OCI-LY3 (cell line): ENCODE measurements around the gene CBL.

ENCODE experiments used
- EZH2phosphoT487 ChIP-seq: fragments of 200-600 bp; shearing (Covaris generic); IDR thresholded peaks from 2 replicates; pipeline ENCODE4 v1.6.1; 2018; ENCODE audit warnings: antibody characterized with exemption, mixed run types, low read depth
- TF ChIP-seq, protein P1 (sequence below): fragments of 200-600, 300-600 bp; sonication (generic); IDR thresholded peaks from 2 replicates; pipeline ENCODE4 v1.5.1; 2014; ENCODE audit warnings: antibody characterized with exemption, low read length, low read depth

DNA sequence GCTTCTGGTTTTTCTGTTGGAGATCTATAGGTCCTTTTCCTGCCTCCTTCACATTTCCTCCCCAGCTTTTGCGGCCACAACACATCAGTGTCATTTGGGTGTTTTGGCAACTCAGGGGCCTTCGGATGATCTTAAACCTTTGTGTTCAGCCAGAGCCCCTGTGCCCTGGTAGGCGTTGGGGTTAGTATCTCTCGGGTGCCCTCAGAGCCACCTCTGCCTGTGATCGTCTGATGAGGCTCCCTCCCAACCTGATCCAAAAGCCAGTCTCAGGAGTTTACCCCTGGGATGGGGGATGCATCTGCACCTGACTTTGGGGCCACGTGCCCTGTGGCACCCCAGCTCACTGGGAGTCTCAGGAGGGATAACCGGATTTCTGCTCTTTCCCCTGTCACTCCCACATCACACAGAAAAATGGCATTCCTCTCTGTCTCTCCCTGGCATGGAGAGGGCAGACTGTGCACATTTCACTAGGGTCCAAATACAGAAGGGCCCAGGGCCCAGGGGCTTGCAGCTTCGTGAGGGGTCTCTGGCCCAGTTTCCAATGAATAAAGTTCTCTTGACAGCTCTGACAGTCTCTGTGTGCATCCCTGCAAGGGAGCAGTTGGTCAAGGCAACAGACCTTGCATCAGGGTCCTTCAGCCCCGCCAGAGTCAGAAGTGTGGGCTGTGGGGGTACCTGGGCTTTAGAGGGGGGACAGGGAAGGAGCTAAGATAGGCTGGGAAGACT lies 130.8 kb downstream of the CBL start:
- TF ChIP-seq, protein P1, sequence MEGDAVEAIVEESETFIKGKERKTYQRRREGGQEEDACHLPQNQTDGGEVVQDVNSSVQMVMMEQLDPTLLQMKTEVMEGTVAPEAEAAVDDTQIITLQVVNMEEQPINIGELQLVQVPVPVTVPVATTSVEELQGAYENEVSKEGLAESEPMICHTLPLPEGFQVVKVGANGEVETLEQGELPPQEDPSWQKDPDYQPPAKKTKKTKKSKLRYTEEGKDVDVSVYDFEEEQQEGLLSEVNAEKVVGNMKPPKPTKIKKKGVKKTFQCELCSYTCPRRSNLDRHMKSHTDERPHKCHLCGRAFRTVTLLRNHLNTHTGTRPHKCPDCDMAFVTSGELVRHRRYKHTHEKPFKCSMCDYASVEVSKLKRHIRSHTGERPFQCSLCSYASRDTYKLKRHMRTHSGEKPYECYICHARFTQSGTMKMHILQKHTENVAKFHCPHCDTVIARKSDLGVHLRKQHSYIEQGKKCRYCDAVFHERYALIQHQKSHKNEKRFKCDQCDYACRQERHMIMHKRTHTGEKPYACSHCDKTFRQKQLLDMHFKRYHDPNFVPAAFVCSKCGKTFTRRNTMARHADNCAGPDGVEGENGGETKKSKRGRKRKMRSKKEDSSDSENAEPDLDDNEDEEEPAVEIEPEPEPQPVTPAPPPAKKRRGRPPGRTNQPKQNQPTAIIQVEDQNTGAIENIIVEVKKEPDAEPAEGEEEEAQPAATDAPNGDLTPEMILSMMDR: no peak
- no peak for TF ChIP-seq EZH2phosphoT487
